SH-SY5Y (cell line): Measurements from ENCODE around the gene ABCC1.

Experiments
- GATA2 ChIP-seq: IDR thresholded peaks from 2 replicates; pipeline ENCODE4 v1.6.1; 2011; ENCODE audit warnings: mild to moderate bottlenecking, low read depth, low read length
- GATA3 ChIP-seq: IDR thresholded peaks from 2 replicates; pipeline ENCODE4 v1.6.1; 2011; ENCODE audit warnings: low read depth, mild to moderate bottlenecking, low read length, moderate library complexity

- TF ChIP-seq GATA2 (no peak), GATA3 (no peak)
Measured at GRCh38 chr16:16190546-16190945, 241.1 kb downstream of the ABCC1 start.
